ENCODE results near the gene CTLA4.

DNA sequence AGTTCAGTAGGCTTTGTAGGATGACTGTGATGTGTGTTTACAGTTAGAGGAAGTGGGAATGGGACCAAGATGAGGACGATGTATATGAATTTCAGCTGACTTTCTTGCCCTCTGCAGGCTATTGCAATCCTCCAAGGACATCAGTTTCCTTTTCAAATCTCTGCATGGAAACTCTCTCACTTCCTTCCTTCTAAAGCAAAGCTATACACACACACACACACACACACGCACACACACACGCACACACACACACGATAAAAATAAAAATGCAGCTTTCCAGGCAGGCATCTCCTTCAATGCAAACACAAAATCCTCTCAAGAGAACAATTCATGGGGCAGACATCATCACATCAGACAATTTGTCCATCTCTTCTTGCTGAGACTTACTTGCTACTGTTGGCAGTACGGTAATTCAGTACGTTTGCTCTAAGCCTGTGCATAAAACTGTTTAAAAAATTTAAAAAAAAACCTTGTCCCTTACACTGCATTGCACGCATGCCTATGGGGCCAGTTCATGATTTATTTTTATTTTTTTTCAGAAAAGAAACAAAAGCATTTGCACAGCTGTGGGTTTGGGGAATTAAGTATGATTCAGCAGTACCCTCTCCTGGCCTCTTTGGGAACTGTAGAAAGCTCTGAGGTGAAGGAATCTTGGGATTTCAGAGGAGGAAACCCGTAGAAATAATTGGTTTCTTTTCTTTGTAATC is 41.8 kb downstream of the CTLA4 start:
- TF ChIP-seq, protein P1, sequence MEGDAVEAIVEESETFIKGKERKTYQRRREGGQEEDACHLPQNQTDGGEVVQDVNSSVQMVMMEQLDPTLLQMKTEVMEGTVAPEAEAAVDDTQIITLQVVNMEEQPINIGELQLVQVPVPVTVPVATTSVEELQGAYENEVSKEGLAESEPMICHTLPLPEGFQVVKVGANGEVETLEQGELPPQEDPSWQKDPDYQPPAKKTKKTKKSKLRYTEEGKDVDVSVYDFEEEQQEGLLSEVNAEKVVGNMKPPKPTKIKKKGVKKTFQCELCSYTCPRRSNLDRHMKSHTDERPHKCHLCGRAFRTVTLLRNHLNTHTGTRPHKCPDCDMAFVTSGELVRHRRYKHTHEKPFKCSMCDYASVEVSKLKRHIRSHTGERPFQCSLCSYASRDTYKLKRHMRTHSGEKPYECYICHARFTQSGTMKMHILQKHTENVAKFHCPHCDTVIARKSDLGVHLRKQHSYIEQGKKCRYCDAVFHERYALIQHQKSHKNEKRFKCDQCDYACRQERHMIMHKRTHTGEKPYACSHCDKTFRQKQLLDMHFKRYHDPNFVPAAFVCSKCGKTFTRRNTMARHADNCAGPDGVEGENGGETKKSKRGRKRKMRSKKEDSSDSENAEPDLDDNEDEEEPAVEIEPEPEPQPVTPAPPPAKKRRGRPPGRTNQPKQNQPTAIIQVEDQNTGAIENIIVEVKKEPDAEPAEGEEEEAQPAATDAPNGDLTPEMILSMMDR (optimal IDR thresholded peaks at IDR 0.05 in 1 of 3, IDR thresholded peaks at IDR 0.05 in 1 of 3, conservative IDR thresholded peaks at IDR 0.05 in 1 of 3; ENCODE audit: extremely low read depth in 1 of 3, insufficient read depth in 2 of 3, low read length in 3 of 3): peak; percentile 38 to 60 (median 55)
- TF ChIP-seq EZH2 (IDR thresholded peaks at IDR 0.05; ENCODE audit: low read length): no peak

Measured in keratinocyte (primary cell).